Esophagus (tissue), 2 donors: ENCODE measurements around the gene EFHC2. TPM values are rescaled to one million over a fixed set of nuclear protein-coding genes. Genes with fewer than 3 reads are reported as not detected.

ENCODE experiments used
- H3K27ac ChIP-seq, 2 donors: one replicate each; pipeline ENCODE4 v1.5.1; 2013; ENCODE audit warnings: low read depth in 2 of 2, mild to moderate bottlenecking in 2 of 2, inconsistent platforms in 1 of 2, low read length in 1 of 2, moderate library complexity in 1 of 2
- H3K27me3 ChIP-seq, 2 donors: one replicate each; pipeline ENCODE4 v1.6.1; 2013; ENCODE audit warnings: low read length in 2 of 2, control low read depth in 1 of 2, mild to moderate bottlenecking in 1 of 2; ENCODE audit not compliant: insufficient read depth in 2 of 2, control insufficient read depth in 1 of 2
- H3K36me3 ChIP-seq, 2 donors: one replicate each; pipeline ENCODE4 v1.6.1; 2013; ENCODE audit warnings: low read length in 1 of 2; ENCODE audit not compliant: control insufficient read depth in 2 of 2, insufficient read depth in 2 of 2
- H3K4me1 ChIP-seq, 2 donors: one replicate each; pipeline ENCODE4 v1.6.1; 2013; ENCODE audit warnings: low read length in 1 of 2; ENCODE audit not compliant: control insufficient read depth in 2 of 2, insufficient read depth in 2 of 2
- H3K4me3 ChIP-seq, 2 donors: one replicate each; pipeline ENCODE4 v1.5.1; 2013; ENCODE audit warnings: low read length in 2 of 2, mild to moderate bottlenecking in 2 of 2, low read depth in 1 of 2, moderate library complexity in 1 of 2
- H3K9me3 ChIP-seq, 2 donors: one replicate each; pipeline ENCODE4 v1.6.1; 2013; ENCODE audit warnings: mild to moderate bottlenecking in 2 of 2, low read depth in 1 of 2, low read length in 1 of 2, moderate library complexity in 1 of 2; ENCODE audit not compliant: control insufficient read depth in 2 of 2, insufficient read depth in 1 of 2
- WGBS, 2 donors: extraction: QIAGEN DNeasy Blood & Tissue Kit; methylation state at CpG; one replicate each; pipeline ENCODE4 v1.1.7; 2013; 5-methylcytosine and 5-hydroxymethylcytosine counted together
- polyA plus RNA-seq, 2 donors: library from polyadenylated mRNA; stranded (reverse); fragments of 200-250 nt; gene quantifications; one replicate each; pipeline ENCODE4 v1.2.3, GENCODE V29; 2013
- donor health status: healthy with polysubstance abuse.
- donor health status: Bipolar disorder and iron deficiency.

The EFHC2 gene
- polyA plus RNA-seq, 2 donors, result 1.0 to 1.1 TPM

DNA sequence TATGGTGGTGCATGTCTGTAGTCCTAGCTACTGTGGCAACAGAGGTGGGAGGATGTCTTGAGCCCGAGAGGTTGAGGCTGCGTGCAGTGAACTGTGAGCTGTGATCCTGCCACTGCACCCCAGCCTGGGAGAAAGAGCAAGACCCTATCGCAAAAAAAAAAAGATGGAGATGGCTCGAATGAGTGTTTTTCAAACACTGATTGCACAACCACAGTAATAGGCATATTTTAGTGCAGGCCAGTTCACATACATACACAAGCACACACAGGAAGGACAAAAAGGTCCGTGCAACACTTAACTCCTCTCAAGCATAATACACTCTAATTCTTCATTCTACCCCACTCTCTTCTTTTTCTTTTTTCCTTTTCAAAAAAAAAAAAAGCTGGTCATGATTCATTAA, 5.1 kb downstream of the EFHC2 start:
- H3K4me1 ChIP-seq, result no peaks in the 10 kb centered on the region
- H3K36me3 ChIP-seq, result no peaks in the 10 kb centered on the region
- H3K4me3 ChIP-seq, result no peak overlapping the region
- H3K9me3 ChIP-seq, result no peaks in the 10 kb centered on the region
- H3K27ac ChIP-seq, result no peak overlapping the region
- H3K27me3 ChIP-seq, result no peaks in the 10 kb centered on the region
- WGBS, 2 donors, result 81 to 88% methylated on average over 5 of the region's 5 CpGs

- no peaks in the 10 kb centered on the region for H3K9me3 ChIP-seq
- no peak overlapping the region for H3K27ac ChIP-seq
- no peak overlapping the region for H3K4me3 ChIP-seq
- 0 to 44% methylated on average over 1 of the region's 1 CpG for WGBS, 2 donors
- no peaks in the 10 kb centered on the region for H3K27me3 ChIP-seq
- H3K36me3 ChIP-seq, result no peaks in the 10 kb centered on the region
- H3K4me1 ChIP-seq, result no peaks in the 10 kb centered on the region
These were observed 11.0 kb downstream of the EFHC2 start for GRCh38 chrX:44332437-44332836.

GRCh38 chrX:44330227-44330626, 13.2 kb downstream of the EFHC2 start:
- H3K27me3 ChIP-seq, result no peaks in the 10 kb centered on the region
- H3K36me3 ChIP-seq, result no peaks in the 10 kb centered on the region
- WGBS, 2 donors, result 70 to 71% methylated on average over 3 of the region's 3 CpGs
- H3K4me1 ChIP-seq, result no peaks in the 10 kb centered on the region
- no peak overlapping the region for H3K4me3 ChIP-seq
- no peak overlapping the region for H3K27ac ChIP-seq
- no peaks in the 10 kb centered on the region for H3K9me3 ChIP-seq

DNA sequence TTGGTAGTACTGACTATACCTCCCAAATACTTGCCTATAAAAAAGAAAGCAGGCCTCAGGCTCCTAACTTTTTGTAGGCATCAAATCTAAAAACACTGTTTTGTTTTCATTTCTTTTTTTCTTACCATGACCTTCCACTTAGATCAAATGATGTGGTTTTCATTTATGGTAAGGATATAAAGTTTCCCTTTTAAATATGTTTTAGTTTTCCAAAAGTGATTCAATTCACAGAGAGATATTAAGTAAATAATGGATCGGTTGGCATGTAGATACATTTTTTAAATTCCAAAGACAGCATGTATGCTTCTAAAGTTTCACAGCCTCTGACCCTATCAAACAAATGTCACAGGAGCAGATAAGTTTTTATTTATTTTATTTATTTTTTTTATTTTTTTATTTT, 23.9 kb downstream of the EFHC2 start:
- Histone ChIP-seq H3K27ac (no peak overlapping the region), H3K9me3 (no peaks in the 10 kb centered on the region), H3K4me1 (no peaks in the 10 kb centered on the region), H3K36me3 (no peaks in the 10 kb centered on the region), H3K27me3 (no peaks in the 10 kb centered on the region), H3K4me3 (no peak overlapping the region)
- WGBS, 2 donors, result 86 to 91% methylated on average over 1 of the region's 1 CpG

DNA sequence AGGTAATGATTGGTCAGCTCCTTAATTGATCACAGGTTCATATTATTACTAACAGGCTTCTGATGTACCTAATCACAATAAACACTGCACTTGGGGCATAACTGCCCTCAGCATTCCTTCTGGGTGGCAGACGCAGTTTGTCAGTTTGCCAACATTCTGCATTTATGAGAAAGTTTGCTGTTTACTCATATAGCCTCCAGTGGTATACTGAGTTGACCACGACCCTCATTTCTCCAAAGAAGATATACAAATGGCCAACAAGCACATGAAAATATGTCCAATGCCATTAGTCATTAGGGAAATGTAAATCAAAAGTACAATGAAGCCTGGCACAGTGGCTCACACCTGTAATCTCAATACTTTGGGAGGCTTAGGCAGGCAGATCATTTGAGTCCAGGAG, 26.3 kb downstream of the EFHC2 start:
- Histone ChIP-seq H3K36me3 (no peaks in the 10 kb centered on the region), H3K27ac (no peak overlapping the region), H3K27me3 (no peaks in the 10 kb centered on the region), H3K4me3 (no peak overlapping the region), H3K9me3 (no peaks in the 10 kb centered on the region), H3K4me1 (no peaks in the 10 kb centered on the region)
- 58 to 72% methylated on average over 2 of the region's 2 CpGs for WGBS, 2 donors

DNA sequence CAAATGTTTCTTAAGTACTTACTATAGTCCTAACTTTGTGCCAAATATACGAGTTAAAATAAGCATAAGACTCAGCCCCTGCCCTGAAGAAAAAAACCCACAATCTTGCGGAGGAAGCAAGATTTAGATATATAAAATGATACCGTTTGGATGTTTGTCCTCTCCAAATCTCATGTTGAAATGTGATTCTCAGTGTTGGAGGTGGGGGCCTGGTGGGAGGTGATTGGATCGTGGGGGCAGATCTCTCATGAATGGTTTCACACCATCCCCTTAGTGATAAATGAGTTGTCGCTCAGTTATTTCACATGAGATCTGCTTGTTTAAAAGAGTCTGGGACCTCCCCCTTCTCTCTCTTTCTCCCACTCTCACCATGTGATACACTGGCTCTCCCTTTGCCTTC, 28.7 kb downstream of the EFHC2 start:
- Histone ChIP-seq H3K4me1 (no peaks in the 10 kb centered on the region), H3K27me3 (no peaks in the 10 kb centered on the region), H3K4me3 (no peak overlapping the region), H3K27ac (no peak overlapping the region), H3K36me3 (no peaks in the 10 kb centered on the region), H3K9me3 (no peaks in the 10 kb centered on the region)
- WGBS, 2 donors, result 69 to 87% methylated on average over 5 of the region's 5 CpGs

DNA sequence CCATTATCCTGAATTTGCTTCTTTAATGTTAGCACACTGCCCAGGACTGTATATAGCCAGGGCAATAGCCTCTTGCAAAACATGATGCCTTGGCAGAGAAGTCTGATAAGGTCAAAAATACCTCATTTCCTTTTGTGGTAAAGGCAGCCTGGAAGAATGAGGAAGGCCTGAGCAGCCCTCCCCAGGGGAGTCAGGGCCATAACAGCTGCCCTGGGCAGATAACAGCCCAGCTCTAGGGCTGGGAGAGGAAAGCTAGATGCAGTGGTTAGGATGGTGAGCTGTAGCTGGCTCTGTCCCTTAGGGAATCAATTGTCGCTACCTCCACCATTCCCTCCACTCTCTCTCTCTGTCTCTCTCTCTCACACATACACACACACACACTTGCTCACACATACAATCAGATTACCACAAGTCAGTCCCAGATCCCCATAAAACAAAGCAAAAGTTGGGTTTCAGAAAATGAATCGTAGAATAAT, 29.2 kb downstream of the EFHC2 start:
- H3K9me3 ChIP-seq, result no peaks in the 10 kb centered on the region
- no peaks in the 10 kb centered on the region for H3K36me3 ChIP-seq
- no peak overlapping the region for H3K4me3 ChIP-seq
- H3K4me1 ChIP-seq, result no peaks in the 10 kb centered on the region
- H3K27ac ChIP-seq, result no peak overlapping the region
- WGBS, 2 donors, result 75 to 88% methylated on average over 2 of the region's 2 CpGs
- H3K27me3 ChIP-seq, result no peaks in the 10 kb centered on the region

DNA sequence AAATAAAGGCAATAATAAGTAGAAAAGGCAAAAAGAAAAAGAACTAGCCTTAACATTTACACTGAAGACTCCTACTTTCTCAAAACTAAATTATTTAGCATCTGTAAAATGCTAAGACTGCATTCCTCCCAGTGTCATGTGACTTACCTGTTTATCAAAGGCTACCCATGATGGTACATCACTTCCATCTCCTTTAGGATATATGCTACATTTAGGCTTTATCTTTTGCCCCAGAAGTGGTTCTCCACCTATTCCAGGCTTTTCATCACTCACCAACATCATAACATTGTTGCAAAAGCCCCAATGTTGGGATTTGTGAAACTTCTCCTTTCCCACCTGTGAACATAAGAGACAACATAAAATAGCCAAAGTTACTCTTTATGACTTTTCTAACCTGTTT, 31.1 kb downstream of the EFHC2 start:
- no peaks in the 10 kb centered on the region for H3K27me3 ChIP-seq
- no peak overlapping the region for H3K4me3 ChIP-seq
- no peak overlapping the region for H3K27ac ChIP-seq
- no peaks in the 10 kb centered on the region for H3K4me1 ChIP-seq
- no peaks in the 10 kb centered on the region for H3K36me3 ChIP-seq
- H3K9me3 ChIP-seq, result no peaks in the 10 kb centered on the region

- no peak overlapping the region for H3K4me3 ChIP-seq
- WGBS, 2 donors, result 69 to 97% methylated on average over 27 of the region's 27 CpGs
These were observed 33.2 kb downstream of the EFHC2 start for GRCh38 chrX:44310227-44310626.

DNA sequence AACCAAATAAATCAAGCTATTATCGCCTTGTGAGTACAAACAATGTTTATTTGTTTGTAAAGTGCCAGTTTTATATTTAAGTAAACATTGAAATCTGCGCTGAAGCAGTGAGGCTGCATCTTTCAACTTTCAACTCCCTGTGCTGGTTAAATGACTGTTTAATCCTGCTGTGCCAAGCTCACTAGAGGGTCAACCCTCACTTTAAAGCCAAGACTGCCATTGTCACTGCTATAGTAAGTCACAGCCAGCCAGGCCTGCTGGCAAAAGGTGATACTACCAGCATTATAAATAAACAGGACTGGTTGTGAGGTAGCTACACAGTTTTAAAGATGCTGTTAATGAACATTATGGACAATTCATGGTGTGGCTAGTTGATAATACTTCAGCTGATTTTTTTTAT, 34.6 kb downstream of the EFHC2 start:
- 68 to 89% methylated on average over 2 of the region's 2 CpGs for WGBS, 2 donors
- H3K27me3 ChIP-seq, result peaks cover 0 to 4% of the 10 kb centered on the region in 2 donors
- H3K4me3 ChIP-seq, result no peak overlapping the region
- no peaks in the 10 kb centered on the region for H3K4me1 ChIP-seq
- no peaks in the 10 kb centered on the region for H3K9me3 ChIP-seq
- no peak overlapping the region for H3K27ac ChIP-seq
- no peaks in the 10 kb centered on the region for H3K36me3 ChIP-seq

More at GRCh38 chrX:44310227-44310626, 33.2 kb downstream of the EFHC2 start:
- Histone ChIP-seq H3K27ac (no peak overlapping the region), H3K9me3 (no peaks in the 10 kb centered on the region), H3K27me3 (peaks cover 0 to 4% of the 10 kb centered on the region in 2 donors), H3K4me1 (no peaks in the 10 kb centered on the region), H3K36me3 (no peaks in the 10 kb centered on the region)
